SK-N-SH treated with all-trans-retinoic acid at 6 μM for 48 hours (cell line): ENCODE results near the gene ZNF618.

Experiments
- CREB5 ChIP-seq: fragments of 250-450 bp; sonication (Bioruptor Pico); IDR thresholded peaks from 2 replicates; pipeline ENCODE4 v1.5.1; 2020; ENCODE audit warnings: low read depth, mild to moderate bottlenecking, moderate library complexity
- ESRRG ChIP-seq: fragments of 250-450 bp; sonication (Bioruptor Pico); IDR thresholded peaks from 2 replicates; pipeline ENCODE4 v1.6.1; 2021; ENCODE audit warnings: mild to moderate bottlenecking
- GLIS3 ChIP-seq: fragments of 250-450 bp; sonication (Bioruptor Pico); IDR thresholded peaks from 2 replicates; pipeline ENCODE4 v1.5.0; 2020; ENCODE audit warnings: mild to moderate bottlenecking, moderate library complexity
- OSR1 ChIP-seq: fragments of 250-450 bp; sonication (Bioruptor Pico); IDR thresholded peaks from 2 replicates; pipeline ENCODE4 v1.8.0; 2022; ENCODE audit warnings: moderate library complexity, mild to moderate bottlenecking, inconsistent platforms
- PATZ1 ChIP-seq: fragments of 250-450 bp; sonication (Bioruptor Pico); IDR thresholded peaks from 2 replicates; pipeline ENCODE4 v1.8.0; 2020; ENCODE audit warnings: mild to moderate bottlenecking, moderate library complexity, borderline replicate concordance
- PPARA ChIP-seq: fragments of 250-450 bp; sonication (Bioruptor Pico); IDR thresholded peaks from 2 replicates; pipeline ENCODE4 v1.5.0; 2020; ENCODE audit warnings: mild to moderate bottlenecking, borderline replicate concordance
- RARB ChIP-seq: fragments of 250-450 bp; sonication (Bioruptor Pico); IDR thresholded peaks from 2 replicates; pipeline ENCODE4 v1.8.0; 2021; ENCODE audit warnings: mild to moderate bottlenecking, moderate library complexity
- TCF4 ChIP-seq: fragments of 250-450 bp; sonication (Bioruptor Pico); IDR thresholded peaks from 2 replicates; pipeline ENCODE4 v1.8.0; 2021; ENCODE audit warnings: mild to moderate bottlenecking, moderate library complexity, borderline replicate concordance
- TOX ChIP-seq: fragments of 250-450 bp; sonication (Bioruptor Pico); IDR thresholded peaks from 2 replicates; pipeline ENCODE4 v1.8.0; 2021; ENCODE audit warnings: mild to moderate bottlenecking, moderate library complexity, borderline replicate concordance
- ZC3H10 ChIP-seq: fragments of 250-450 bp; sonication (Bioruptor Pico); IDR thresholded peaks from 2 replicates; pipeline ENCODE4 v1.5.1; 2021; ENCODE audit warnings: mild to moderate bottlenecking, moderate library complexity
- ZFP3 ChIP-seq: fragments of 250-450 bp; sonication (Bioruptor Pico); IDR thresholded peaks from 2 replicates; pipeline ENCODE4 v1.5.0; 2020; ENCODE audit warnings: mild to moderate bottlenecking, moderate library complexity

GRCh38 chr9:113996531-113997001, 120.5 kb downstream of the ZNF618 start:
- TF ChIP-seq ZFP3 (CRISPR knock-in tag), result no peak
- no peak for TF ChIP-seq TOX (CRISPR knock-in tag)
- TF ChIP-seq GLIS3 (CRISPR knock-in tag), result no peak
- no peak for TF ChIP-seq RARB (CRISPR knock-in tag)
- TF ChIP-seq PATZ1 (CRISPR knock-in tag), result no peak
- no peak for TF ChIP-seq PPARA (CRISPR knock-in tag)
- no peak for TF ChIP-seq ESRRG
- no peak for TF ChIP-seq TCF4 (CRISPR knock-in tag)
- no peak for TF ChIP-seq CREB5 (CRISPR knock-in tag)
- TF ChIP-seq ZC3H10 (CRISPR knock-in tag), result no peak
- TF ChIP-seq OSR1, result no peak
